DMS153 treated with DMSO at 0.1 percent for 48 hours (cell line): ENCODE data around the gene EFS.
"Not testable (repeated sequence)": the region's sequence is repeated elsewhere in the genome, so short reads cannot be mapped to it uniquely, and the experiment has no call there.

Experiments used
- DNase-seq: peaks from one replicate; lab custom pipeline; 2025; ENCODE audit not compliant: unreplicated experiment; lab: John Stamatoyannopoulos, UW

Gene EFS

GRCh38 chr14:23327947-23328744, 36.8 kb downstream of the EFS start:
- peak; percentile 57 for DNase-seq

- DNase-seq = no peak
Observed at GRCh38 chr14:23326491-23327332, 38.3 kb downstream of the EFS start.

DNA sequence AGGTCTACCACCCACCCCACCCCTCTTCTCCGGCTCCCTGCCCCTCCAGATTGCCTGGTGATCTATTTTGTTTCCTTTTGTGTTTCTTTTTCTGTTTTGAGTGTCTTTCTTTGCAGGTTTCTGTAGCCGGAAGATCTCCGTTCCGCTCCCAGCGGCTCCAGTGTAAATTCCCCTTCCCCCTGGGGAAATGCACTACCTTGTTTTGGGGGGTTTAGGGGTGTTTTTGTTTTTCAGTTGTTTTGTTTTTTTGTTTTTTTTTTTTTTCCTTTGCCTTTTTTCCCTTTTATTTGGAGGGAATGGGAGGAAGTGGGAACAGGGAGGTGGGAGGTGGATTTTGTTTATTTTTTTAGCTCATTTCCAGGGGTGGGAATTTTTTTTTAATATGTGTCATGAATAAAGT, 39.2 kb downstream of the EFS start:
- not testable (repeated sequence) for DNase-seq

DNA sequence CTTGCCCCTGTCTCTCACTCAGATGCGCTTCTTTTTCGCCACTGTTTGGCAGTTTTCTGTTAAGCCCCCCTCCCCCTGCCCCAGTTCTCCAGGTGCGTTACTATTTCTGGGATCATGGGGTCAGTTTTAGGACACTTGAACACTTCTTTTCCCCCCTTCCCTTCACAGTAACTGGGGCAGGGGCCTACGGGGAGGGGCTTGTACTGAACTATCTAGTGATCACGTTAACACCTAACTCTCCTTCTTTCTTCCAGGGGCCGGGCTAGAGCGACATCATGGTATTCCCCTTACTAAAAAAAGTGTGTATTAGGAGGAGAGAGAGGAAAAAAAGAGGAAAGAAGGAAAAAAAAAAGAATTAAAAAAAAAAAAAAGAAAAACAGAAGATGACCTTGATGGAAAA, 40.0 kb downstream of the EFS start:
- DNase-seq = no peak

DNA sequence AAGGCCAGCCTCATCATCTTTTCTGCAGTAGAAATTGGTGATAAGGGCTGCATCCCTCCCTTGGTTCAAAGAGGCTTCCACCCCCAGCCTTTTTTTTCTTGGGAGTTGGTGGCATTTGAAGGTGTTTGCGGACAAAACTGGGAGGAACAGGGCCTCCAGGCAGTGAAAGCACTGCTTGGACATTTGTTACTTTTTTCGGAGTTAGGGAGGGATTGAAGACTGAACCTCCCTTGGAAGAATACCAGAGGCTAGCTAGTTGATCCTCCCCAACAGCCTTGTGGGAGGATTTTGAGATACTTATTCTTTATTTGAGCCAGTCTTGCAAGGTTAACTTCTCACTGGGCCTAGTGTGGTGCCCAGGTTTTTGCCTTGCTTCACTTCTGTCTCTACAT, 40.5 kb downstream of the EFS start:
- DNase-seq = no peak

DNA sequence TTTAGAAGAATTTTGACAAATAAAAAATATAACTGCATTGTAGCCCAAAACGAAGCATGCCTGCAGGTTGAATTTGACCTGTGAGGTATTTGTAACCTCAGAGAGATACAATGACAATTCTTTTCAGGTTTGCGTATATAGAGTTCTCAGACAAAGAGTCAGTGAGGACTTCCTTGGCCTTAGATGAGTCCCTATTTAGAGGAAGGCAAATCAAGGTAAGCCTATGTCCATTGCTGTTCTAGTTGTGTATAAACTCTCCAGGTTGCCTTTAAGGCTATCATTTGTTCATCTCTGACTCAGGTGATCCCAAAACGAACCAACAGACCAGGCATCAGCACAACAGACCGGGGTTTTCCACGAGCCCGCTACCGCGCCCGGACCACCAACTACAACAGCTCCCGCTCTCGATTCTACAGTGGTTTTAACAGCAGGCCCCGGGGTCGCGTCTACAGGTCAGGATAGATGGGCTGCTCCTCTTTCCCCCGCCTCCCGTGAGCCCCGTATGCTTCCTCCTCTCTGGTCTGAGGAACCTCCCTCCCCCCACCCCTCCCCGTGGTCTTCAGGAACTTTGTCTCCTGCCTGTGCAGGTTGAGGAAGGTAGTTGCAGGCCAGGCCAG, 41.0 kb downstream of the EFS start:
- DNase-seq = no peak

- no peak for DNase-seq
Observed at GRCh38 chr14:23322568-23323517, 42.1 kb downstream of the EFS start.

- no peak for DNase-seq
Observed at GRCh38 chr14:23321572-23322547, 43.1 kb downstream of the EFS start.

- peak; percentile 99 for DNase-seq
Observed at GRCh38 chr14:23320584-23321571, 44.1 kb downstream of the EFS start, which contains the start of gene PABPN1. Gene PABPN1 (plus strand): TSS chr14:23321457. CDS start chr14:23321470, 13 bp downstream.

- no peak for DNase-seq
Observed at GRCh38 chr14:23319746-23320583, 45.0 kb downstream of the EFS start.

GRCh38 chr14:23316300-23316699, 48.7 kb downstream of the EFS start:
- no peak for DNase-seq

DNA sequence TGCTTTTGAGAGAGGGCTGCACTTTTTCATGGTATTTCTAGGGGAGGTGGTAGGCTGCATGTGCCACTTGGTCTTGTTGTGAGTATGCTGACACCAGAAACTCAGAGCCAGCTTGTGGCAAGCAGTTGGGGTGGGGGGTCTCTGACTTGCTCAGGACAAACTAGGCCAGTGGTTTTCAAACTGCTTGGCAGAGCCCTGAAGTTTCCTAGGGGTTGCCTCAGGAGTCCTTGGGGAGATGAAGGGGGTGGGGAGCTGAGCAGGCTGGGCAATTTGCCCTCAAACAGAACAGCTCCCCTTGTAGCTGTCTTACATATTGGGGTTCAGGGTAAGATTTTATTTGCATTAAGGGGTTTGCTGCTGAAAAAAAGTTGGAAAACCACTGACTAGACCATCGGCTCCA, 54.4 kb downstream of the EFS start:
- DNase-seq = no peak

- DNase-seq = no peak
Observed at GRCh38 chr14:23308721-23309445, 56.1 kb downstream of the EFS start.

DNA sequence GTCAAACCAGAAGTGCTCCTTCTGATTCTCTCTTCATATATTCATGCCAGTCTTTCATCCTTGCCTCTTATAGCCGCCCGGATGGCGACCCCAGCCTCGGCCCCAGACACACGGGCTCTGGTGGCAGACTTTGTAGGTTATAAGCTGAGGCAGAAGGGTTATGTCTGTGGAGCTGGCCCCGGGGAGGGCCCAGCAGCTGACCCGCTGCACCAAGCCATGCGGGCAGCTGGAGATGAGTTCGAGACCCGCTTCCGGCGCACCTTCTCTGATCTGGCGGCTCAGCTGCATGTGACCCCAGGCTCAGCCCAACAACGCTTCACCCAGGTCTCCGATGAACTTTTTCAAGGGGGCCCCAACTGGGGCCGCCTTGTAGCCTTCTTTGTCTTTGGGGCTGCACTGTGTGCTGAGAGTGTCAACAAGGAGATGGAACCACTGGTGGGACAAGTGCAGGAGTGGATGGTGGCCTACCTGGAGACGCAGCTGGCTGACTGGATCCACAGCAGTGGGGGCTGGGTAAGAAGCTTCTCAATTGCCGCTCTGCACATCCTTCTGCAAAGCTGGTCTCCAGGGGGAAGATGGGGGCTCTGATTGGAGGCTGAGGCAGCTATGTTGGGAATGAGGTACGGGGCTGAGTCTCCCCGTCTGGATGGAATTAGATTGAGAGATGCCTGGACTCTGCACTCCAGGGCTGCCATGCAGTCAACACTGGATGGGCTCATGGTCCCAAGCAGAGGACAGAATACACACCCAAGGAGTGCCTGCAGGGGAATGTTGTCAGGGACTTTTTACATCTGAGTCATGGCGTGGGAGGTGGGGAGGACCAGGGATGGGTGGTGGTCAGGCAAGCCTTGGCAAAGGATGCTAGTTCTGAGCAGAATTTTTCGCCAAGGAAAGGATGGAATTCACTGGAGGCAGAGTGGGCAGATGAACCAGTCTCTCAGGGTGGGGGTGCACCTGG, 57.0 kb downstream of the EFS start:
- no peak for DNase-seq

DNA sequence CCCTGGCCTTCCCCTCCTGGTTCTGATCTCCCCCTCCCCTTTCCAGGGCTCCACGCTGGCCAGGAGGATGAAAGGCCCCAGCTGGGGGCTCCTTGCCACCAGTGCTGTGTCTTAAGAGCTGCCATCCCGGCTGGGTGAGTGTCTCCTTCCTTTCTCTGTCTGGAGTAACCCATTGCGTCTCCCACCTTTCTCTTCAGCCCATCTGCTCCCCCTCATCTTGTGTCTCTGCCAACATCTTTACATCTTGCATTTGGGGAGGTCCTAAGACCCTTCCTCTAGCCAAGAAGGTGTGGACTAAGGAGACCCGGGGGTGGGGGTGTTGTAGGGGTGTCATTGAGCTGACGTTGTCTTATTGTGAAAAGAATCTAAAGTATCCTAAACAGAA, 57.8 kb downstream of the EFS start:
- DNase-seq = no peak
